ENCODE measurements around the gene CAMK2D. TPM values are rescaled to one million over a fixed set of nuclear protein-coding genes. Genes with fewer than 3 reads are reported as not detected.

Gene CAMK2D
- total and polyA plus RNA-seq, 8 donors = 8.8 to 155 (median 64.5) TPM

DNA sequence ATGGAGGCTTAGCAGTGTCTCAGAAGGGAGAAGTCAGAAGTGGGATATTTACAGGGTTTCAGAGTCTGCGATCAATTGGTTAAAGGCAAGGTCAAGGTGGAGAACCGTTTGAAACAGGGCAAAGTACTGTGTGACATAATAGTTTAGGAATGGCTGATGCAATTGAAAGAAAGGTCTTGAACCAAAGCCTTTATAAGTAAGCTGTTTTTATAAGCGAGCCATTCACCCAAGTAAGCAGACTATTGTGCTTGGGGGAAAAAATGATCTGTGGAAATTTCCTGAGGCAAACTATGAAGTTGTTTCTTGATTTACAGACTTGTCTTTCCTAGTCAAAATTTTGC is 327.3 kb downstream of the CAMK2D start:
- WGBS, 5 donors = 62 to 70% (median 68%) methylated on average over 3 of the region's 3 CpGs
- no peak overlapping the region for H3K27ac ChIP-seq

DNA sequence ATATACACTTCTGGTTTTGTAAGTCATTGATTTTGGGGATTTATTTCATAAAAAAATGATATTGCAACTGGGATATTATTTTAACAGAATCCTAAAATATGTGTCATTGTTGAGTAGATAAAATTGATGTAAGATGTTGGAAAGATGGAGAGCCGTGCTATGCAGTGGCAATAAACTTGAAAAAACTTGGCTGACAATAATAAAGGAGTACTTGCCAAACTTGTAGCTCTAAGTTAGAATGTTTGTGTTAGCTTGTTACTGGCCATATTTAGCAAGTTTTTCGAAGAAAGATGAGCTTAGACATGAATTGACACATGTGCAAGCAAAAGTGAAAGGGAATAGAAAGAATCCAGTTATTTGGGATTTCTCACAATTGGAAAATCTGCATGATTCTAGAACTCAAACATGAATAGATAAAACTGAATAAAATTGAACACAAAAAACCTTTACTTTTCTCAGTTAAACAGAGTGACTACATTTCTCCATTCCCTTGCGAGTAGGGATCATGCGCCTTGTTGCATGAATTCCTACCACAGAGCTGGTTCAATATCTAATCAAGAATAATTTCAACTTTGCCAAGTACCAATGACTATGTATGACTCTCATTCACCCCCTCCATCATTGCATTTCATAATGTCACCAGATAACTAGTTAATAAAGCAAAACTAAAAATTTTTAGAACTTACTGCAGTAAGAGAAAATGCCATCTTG is 327.8 kb downstream of the CAMK2D start:
- H3K9me3 ChIP-seq = no peaks in the 10 kb centered on the region
- H3K36me3 ChIP-seq = no peaks in the 10 kb centered on the region
- H3K27ac ChIP-seq = no peak overlapping the region
- TF ChIP-seq POLR2AphosphoS5 (IDR thresholded peaks at IDR 0.05) = no peak
- TF ChIP-seq EP300 (IDR thresholded peaks at IDR 0.05) = no peak
- TF ChIP-seq POLR2A (IDR thresholded peaks at IDR 0.05) = no peak
- no peak for TF ChIP-seq CTCF (IDR thresholded peaks at IDR 0.05)
- no peak for DNase-seq
- 68 to 86% (median 80%) methylated on average over 4 of the region's 4 CpGs for WGBS, 5 donors
- peaks cover 0 to 23% (median 14%) of the 10 kb centered on the region in 4 donors for H3K4me1 ChIP-seq
- H3K27me3 ChIP-seq = no peaks in the 10 kb centered on the region
- H3K4me3 ChIP-seq = no peak overlapping the region
- intact Hi-C loops (cut with DNase I; ENCODE audit: low total_unique reads) = no loop called here

More for the DNA sequence above, 327.3 kb downstream of the CAMK2D start:
- Histone ChIP-seq H3K27me3 (no peaks in the 10 kb centered on the region), H3K4me3 (no peak overlapping the region), H3K36me3 (no peaks in the 10 kb centered on the region), H3K4me1 (peaks cover 0 to 23% (median 14%) of the 10 kb centered on the region in 4 donors), H3K9me3 (no peaks in the 10 kb centered on the region)
- intact Hi-C loops (cut with DNase I; ENCODE audit: low total_unique reads) = no loop called here
- no peak for TF ChIP-seq EP300 (IDR thresholded peaks at IDR 0.05)
- no peak for TF ChIP-seq POLR2AphosphoS5 (IDR thresholded peaks at IDR 0.05)
- TF ChIP-seq CTCF (IDR thresholded peaks at IDR 0.05) = no peak
- TF ChIP-seq POLR2A (IDR thresholded peaks at IDR 0.05) = no peak
- no peak for DNase-seq

DNA sequence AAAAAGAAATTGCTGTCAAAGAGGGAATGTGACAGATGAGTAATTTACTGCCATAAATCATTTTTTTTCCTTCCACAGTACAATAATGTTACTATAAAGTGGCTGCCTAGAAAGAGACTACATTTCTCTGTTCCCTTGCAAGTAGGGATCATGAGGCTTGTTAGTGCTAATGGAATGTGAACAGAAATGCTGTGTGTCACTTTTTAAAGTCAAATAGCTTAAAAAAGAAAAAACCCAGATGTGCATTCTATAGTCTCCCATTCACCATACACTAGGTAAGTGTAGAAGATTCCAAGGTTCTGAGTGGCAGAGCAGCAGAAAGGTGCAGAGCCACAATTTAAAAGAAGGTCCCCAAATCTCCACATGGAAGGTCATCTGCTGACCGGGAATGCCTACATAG is 328.4 kb downstream of the CAMK2D start:
- Histone ChIP-seq H3K27ac (no peak overlapping the region), H3K27me3 (no peaks in the 10 kb centered on the region), H3K36me3 (no peaks in the 10 kb centered on the region), H3K9me3 (no peaks in the 10 kb centered on the region), H3K4me3 (no peak overlapping the region), H3K4me1 (peaks cover 0 to 23% (median 14%) of the 10 kb centered on the region in 4 donors)
- TF ChIP-seq CTCF (IDR thresholded peaks at IDR 0.05) (no peak), EP300 (IDR thresholded peaks at IDR 0.05) (no peak), POLR2A (IDR thresholded peaks at IDR 0.05) (no peak), POLR2AphosphoS5 (IDR thresholded peaks at IDR 0.05) (no peak)
- DNase-seq = no peak
- intact Hi-C loops (cut with DNase I; ENCODE audit: low total_unique reads) = no loop called here
- WGBS, 5 donors = 90 to 100% (median 94%) methylated on average over 1 of the region's 1 CpG

GRCh38 chr4:113423631-113424030 is 337.9 kb downstream of the CAMK2D start:
- H3K36me3 ChIP-seq = no peaks in the 10 kb centered on the region
- no peak overlapping the region for H3K4me3 ChIP-seq
- H3K9me3 ChIP-seq = peaks cover 0 to 4% (median 0%) of the 10 kb centered on the region in 4 donors
- H3K27me3 ChIP-seq = no peaks in the 10 kb centered on the region
- no peak overlapping the region for H3K27ac ChIP-seq
- peaks cover 0 to 3% (median 0%) of the 10 kb centered on the region in 4 donors for H3K4me1 ChIP-seq
- WGBS, 5 donors = 79 to 89% (median 82%) methylated on average over 1 of the region's 1 CpG
- TF ChIP-seq CTCF (IDR thresholded peaks at IDR 0.05) (no peak), POLR2AphosphoS5 (IDR thresholded peaks at IDR 0.05) (no peak), POLR2A (IDR thresholded peaks at IDR 0.05) (no peak), EP300 (IDR thresholded peaks at IDR 0.05) (no peak)
- intact Hi-C loops (cut with DNase I; ENCODE audit: low total_unique reads) = no loop called here
- no peak for DNase-seq

All from stomach (tissue), 9 donors.